Stimulated activated CD4-positive, alpha-beta T cell treated with anti-CD3 and anti-CD28 coated beads, Interleukin-2, amount 100 ng/mL, for 48 hours (primary cell): Measurements from ENCODE around the gene TOP3B.

ENCODE experiments used
- DNase-seq, 2 donors: peaks; one replicate each; pipeline ENCODE4 v3.0.0-alpha.2; 2020

TOP3B gene

DNA sequence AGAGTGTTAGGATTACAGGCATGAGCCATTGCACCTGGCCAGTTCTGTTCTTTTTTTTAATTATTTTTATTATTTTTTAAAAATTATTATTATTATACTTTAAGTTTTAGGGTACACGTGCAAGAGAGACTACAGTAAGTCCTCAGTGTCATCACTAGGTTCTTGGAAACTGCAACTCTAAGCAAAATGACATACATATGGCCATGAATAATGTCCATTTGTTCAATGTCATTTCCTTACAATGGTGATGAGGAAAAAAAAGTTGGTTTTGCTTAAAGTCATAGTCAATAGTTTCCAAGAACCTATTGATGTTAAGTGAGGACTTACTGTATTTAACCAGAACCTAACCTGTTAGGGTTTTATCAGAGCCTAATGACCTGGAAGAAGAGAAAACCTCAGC is 29.4 kb upstream of the TOP3B start:
- no peak for DNase-seq

DNA sequence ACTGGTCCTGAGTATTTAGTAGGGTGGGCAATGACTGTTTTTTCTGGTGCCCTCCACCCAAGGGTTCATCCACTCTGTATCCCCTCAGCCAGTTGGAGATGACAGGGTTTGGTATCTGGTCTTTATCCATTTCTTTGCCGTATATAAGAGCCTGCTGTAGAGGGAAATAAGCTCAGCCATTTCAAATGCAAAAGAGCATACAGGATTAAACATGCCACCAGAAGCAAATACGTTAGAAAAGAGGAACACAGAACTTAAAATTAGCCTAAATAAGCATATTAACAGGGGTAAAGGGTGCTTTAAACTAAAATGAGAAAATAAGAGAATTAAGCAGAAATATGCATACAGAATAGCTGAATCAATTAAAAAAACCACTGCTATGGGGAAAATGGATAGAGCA is 27.8 kb upstream of the TOP3B start:
- DNase-seq = no peak

DNA sequence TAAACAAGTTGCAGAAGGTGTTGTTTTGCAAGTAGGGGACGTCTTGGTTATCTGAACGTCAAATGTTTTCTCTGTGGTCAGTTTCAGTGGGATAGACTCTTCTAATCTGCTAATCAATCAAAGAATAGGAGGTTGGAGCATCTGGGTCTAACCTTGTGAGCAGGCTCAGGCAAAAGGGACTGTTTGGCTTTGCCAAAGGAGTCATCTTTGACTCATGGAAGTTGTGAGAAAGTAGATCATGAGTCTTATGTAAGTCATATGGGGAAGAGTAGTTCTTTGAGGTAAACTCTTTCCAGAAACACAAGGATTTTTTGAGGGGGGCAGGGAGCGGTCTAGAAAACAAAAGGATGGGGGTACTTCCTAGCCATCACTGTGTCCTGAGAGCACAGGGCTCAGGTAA is 27.1 kb upstream of the TOP3B start:
- DNase-seq = no peak

DNA sequence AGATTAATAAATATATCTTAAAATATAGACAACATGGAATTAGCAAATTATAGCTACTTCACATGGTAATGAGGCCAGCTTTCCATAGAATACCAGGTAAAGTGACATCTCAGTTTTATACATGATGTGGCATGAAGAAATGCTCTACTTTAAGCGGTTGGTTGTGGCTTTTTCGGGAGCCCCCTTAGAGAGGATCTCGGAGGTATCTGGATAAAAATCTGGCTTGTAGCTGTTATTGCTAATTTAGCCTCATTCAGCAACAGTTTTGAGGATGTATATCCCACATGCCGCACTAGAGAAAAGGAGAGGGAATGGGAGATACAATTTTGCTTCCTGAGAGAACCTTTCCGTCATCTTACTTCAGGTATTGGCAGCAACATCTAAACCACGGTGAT is 24.0 kb upstream of the TOP3B start:
- DNase-seq = no peak

DNA sequence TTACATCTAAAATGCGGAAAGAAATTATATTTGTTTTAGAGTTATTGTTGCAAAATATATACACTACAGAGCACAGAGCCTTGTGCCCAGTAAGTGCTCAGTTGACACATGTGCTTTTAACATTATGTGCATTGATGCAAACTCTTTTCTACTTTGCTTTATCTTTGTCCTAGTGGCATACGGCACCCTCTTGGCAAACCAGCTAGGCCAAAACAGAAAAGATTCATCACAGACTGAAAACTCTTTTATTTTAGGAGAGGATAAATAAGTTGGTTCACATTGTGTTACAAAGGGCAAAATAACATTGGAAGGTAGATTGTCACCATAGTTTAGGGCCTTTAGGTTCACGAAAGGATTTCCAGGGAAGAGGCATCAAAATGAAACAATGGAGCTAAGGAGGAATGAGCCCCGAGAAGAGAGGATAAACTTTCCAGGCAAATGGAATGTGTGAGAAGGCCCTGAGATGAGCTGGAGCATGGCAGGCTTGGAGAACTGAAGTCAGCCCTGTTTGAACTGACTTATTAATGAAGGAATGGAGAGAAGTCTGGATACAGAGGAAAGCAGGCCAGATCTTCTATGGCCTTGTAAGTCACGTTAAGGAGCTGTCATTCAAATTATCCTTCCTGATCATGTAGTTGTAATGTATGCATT is 23.5 kb upstream of the TOP3B start:
- no peak for DNase-seq

DNA sequence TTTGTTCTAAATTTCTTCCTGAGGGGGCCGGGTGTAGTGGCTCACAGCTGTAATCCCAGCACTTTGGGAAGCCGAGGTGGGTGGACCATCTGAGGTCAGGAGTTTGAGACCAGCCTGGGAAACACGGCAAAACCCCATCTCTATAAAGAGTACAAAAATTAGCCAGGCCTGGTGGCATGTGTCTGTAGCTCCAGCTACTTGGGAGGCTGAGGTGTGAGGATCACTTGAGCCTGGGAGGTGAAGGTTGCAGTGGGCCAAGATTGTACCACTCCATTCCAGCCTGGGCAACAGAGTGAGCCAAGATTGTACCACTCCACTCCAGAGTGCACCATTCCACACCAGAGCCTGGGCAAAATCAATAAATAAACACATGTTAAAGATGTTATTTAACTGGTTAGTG is 20.6 kb upstream of the TOP3B start:
- DNase-seq = no peak

DNA sequence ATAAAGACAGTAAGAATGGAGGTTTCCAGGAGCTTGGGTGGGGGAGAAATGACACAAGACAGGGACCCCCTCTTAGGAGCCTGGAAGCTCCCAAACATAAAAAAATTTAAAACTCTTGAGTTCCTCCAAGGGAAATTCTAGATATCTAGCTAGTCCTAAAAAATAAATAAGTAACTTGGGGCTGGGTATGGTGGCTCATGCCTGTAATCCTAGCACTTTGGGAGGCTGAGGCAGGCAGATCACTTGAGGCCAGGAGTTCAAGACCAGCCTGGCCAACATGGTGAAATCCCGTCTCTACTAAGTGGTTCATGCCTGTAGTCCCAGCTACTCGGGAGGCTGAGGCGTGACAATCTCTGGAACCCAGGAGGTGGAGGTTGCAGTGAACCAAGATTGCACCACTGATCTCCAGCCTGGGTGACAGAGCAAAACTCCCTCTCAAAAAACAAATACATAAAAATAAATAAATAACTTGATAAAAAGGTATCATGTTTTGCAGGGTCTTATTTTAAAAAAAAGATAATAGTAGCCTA is 20.0 kb upstream of the TOP3B start:
- DNase-seq = no peak

DNA sequence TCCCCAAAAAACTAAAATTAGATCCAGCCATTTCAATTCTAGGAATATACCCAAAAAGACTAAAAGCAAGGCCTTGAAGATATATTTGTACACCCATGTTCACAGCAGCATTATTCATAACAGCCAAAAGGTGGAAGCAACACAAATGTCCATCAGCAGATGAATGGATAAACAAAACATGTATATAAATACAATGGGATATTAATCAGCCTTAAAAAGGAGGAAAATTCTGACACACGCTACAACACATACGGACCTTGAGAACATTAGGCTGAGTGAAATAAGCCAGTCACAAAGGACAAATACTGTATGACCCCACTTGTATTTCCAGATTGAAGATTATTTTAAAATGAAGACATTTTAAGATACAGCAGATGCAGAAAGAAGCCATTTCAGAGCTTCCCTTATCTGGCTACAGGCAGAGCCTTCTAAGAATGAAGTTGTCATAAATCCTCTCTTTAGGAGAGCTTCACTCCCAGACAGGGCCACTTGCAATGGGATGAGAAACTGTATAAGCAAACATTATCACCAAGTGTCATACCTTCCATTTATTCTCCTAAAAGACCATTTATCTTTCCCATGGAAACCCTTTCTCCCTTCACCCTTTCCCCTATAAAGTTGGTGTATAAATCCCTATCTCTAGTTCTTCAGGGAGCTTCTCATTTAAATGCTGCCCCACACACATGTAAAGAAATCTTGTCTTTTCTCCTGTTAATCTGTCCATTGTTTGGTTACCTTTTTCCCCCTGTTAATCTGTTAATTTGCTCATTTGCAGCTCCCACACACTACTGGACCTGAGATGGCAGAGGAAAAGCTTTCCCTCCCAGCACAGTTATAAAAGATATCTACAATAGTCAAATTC is 19.3 kb upstream of the TOP3B start:
- DNase-seq = no peak

DNA sequence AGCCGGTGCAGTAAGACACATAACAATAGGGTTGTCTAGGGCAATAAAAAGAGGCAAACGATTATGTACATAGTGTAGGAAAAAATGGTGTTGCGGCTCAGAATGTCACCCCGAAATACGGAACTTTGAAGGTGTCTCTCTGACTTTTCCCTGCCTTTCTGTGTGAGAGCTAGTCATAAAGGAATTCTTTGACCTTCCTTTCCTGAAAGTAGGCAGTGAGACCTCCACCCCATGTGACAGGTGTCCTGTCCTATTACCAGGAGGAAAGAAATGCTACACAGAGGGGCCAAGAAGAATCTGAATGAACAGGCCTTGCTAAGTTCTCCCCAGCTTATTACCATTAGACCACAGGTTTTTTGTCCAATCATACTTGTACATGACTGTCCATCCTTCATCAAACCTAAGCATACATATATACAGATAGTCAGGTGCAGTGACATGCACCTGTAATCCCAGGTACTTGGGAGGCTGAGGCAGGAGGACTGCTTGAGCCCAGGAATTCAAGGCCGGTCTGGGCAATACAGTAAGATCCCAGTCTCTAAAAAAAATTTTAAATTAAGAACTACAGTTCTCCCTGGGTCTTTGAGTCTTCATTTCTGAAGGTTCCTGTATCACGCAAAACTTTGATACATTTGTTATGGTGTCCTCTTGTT is 16.1 kb upstream of the TOP3B start:
- no peak for DNase-seq

DNA sequence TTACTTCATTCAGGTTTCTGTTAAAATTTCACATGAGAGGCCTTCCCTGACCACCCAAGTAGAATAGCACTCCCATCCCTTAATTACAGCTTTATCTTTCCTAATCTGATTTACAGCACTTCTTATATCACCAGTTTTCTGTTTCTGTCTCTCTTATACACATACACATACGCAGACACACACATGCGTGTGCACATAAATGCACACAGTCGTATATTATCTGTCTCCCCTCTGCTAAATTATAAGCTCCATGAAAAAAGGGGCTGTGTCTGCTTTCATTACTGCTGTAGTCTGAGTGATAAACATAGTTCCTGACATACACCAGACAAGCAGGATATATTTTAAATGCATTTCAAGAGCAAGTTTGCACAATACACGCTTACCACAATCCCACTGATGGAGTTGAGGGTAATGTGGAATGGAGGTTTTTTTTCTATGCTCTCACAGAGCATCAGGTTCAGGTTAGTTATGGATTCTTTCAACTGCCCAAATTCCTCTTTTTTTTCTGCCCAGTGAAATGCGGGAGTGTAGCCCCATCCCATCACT is 13.7 kb upstream of the TOP3B start:
- no peak for DNase-seq

DNA sequence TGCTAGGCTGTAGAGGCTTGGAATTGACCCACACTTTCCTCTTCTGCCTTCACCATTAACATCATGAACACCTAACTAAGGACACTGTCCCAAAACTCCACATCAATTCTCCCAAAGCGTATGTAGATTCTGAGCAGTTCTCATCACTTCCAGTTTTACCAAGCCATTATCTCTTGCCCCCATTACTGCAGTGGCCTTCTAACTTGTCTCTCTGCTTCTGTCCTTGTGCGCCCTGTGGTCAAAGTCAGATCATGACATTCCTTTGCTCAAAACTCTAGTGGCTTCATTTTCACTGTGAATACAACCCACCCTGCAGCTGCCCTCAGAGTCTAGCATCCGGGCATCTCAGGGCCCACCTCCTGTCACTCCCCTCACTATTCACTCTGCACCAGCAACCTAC is 13.1 kb upstream of the TOP3B start:
- DNase-seq = no peak

DNA sequence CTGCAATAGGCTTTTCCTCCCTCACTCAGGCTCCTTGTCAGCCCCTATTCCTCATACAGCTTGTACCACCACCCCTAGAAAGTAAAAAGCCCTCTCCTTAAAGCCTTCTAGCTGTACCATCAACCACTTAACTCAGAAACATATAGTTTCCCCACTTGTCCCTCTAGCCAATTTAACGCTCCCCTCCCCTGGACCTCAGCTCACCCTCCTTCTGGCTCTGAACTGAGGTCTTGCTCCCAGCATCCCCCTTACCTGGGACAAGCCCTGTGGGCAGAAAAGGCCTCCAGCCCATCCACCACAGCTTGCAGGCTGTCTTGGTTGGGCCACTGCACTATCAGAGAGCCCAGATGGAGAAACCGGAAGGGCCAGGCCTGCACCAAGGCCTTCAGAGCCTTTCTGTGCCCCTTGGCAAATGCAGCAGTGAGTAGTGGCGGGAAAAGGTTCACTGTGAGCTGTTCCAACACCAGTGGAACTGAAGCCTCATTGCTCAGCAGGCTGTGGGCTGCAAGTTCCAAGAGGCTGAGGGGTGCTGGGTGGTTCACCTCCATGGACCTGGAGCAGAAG is 12.4 kb upstream of the TOP3B start:
- DNase-seq = no peak

DNA sequence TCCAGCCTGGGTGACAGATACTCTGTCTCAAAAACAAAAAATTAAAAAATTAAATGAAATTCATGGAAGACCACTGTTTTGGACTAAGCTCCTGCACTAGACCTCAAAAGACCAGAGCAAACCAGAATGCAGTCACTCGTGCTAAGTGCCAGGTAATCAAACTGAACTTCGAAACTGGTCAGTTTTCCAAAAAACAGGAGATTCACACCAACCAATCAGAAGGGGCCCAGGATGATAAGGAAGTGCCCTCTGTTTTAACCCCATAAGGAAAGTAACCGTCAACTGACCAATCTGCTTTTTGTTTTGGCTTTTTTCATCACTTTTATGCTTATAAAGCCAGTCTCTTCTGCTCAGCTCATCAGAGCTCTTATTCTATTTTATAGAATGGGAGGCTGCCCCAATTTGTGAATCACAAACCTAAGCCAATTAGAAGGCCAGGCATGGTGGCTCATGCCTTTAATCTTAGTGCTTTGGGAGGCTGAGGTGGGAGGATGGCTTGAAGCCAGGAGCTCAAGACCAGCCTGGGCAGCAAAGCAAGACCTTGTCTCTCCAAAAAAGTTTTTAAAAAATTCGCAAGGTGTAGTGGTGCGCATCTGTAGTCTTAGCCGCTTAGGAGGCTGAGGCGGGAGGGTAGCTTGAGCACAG is 10.1 kb upstream of the TOP3B start:
- no peak for DNase-seq

DNA sequence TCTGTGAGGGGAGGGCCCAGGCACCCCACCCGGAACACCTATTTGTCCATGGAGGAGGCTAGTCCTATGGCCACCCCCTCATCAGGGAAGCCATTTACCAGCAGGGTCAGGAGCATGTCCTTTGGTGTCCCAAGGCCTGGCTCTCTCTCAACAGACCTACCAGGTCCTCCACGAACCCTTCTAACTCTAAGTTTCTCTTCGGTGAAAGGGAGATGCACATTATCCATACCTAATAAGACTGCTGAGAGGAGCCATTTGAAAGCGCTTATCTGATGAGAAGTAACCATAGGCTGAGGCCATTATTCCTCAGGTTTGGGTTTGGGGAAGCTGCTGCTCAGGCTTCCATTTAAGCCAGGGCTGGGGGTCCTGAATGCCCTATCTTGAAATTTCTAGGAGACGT is 9.2 kb upstream of the TOP3B start:
- no peak for DNase-seq

DNA sequence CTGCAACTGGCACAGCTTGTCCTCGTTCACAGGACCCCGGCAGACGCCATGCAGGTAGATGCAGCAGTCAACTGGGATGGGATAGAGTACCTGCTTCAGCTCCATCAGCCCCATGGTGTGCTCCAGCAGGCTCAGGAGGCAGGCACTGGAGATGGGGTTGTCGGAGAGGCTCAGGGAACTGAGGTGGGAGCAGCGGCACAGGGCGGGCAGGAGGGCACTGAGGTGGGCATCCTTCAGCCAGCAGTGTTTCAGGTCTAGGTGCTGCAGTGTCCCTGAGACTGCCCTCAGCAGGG is 8.7 kb upstream of the TOP3B start:
- DNase-seq = no peak

DNA sequence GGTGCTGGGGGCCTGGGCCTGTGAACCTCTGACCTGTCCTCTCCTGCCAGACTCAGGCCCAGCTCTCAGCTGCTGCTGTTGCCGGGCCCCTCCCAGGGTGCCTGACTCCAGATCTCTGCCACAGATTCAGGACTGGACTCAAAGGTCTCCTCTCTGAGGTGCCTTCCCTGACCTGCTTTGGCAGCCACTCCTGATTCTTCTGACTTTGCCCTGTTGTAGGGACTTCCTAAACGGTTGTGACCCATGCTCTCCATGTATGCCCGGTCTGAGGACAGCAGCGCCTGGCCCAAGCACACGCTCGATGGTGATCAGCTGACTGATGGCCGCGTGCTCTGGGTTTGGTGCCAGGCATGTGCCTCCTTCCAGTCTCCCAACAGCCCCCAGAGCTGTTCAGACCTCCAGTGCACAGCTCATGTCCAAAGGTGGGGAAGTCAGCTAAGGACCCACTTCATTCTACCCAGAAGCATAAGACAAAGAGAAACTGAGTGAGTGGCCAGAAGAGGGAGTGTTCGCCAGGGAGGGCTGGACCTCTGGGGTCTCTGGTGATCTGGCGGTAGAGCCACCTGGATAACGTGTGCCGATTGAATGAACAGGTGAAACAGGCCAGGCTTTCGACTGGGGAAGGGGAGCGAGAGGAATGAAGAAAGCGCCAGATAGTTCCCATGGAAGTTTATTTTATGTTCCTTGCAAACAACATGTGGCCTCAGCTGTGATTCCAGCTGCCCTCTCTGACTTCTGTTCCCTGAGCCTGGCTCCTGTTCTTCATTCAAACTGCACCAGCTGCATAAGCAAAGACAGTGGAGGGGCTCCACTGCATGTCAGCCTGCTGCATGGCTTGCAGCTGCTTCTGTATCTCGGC is 8.1 kb upstream of the TOP3B start:
- DNase-seq = no peak

DNA sequence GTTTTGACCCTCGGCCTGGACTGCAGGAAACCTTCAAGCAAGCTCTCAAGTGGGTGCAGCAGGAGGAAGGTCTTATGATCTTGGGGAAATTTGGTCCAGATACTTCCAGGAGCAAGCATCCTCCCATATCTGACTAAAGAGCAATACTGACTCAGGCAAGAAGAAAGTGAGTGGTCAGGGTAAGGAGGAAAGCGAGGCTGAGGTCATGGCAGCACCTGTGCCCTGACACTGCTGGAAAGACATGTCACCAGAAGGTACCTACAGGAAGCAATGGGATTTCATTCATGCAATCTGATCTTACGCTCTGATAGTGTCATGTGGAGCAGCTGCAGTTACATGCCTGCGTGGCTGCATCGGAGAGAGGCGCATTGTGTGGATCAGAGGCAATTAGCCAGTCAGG is 6.5 kb upstream of the TOP3B start:
- no peak for DNase-seq

DNA sequence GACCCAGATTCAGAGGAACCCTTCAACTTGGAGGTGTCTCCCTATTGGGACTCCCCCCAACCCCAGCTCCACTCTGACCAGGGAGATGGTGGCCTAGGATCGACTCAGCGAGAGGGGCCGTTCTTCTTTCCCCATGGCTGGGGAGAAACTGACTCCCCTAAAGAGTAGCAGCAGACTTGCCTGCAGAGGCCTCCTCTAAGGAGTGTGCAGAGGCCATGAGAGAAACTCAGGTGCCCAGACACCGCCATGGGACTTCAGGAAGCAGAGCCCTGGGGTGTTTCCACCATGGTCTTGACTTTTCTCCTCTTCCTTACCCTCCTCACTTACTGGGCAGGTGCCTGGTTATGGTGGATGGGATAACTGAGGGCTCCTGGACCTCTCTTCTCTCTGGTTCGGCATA is 2.6 kb upstream of the TOP3B start:
- DNase-seq = no peak

DNA sequence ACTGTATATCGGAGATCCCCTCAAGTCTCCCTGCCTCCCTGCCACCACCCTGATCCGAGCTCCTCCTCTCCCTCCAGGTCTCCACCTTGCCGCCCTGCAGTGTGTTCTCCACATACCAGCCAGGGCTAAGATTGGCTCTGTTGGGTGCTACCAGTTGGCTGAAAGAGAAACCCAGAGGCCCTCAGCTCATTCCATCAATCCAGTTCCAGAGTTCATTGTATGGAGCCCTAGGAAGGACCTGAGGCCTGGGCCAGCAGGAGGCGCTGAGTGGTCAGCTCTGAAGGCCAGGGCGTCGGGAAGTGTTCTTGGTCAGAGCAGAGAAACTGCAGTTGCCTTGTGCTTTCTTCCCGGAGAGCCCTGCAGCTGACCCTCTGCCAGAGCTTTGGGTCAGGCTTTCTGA is 2.2 kb upstream of the TOP3B start:
- no peak for DNase-seq

DNA sequence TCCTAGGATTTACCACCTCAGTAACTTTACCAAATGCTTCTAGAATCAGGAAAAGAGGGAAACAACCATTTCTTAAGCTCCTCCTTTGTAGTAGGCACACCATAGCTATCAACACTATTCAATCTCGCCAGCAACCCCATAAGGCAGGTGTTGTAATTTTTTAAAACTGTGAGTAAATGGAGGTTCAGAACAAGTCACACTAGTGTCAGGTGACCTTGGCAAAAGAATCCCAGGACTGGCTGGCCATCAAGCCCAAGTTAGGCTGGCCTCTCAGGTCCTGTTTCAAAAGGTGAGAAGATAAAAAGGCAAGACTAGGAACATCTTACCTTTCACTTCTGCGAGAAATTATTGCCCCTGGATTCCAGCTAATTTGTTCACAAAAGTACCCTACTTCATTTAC is 713 bp downstream of the TOP3B start:
- DNase-seq = no peak

DNA sequence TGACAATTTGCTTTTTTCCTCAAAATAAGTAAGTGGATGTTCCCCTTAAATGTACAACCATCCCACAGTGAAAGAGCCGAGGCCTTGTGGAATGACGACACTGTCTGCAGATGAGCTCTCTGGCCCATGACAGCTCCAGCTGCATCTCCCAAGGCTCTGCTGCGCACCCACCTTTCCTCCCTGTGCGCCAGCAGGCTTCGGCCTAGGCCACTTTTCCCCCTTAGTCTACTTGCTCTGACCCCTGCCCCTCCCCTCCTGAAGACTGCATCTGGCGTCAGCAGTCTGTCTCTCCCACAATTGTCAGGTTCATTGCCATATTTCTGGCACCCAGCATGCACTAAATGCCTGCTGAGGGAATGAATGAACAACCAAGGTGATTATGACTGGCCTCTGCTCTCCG is 2.0 kb downstream of the TOP3B start:
- no peak for DNase-seq
